Measurements from ENCODE around the gene FAM156A. TPM values are rescaled to one million over a fixed set of nuclear protein-coding genes. Genes with fewer than 3 reads are reported as not detected.
"Not testable (repeated sequence)": the region's sequence is repeated elsewhere in the genome, so short reads cannot be mapped to it uniquely, and the experiment has no call there.

FAM156A gene
- total RNA-seq, 6 donors from 2014 or later = 12.0 to 60.8 (median 17.6) TPM

GRCh38 chrX:52933976-52934703 is 24.2 kb downstream of the FAM156A start:
- DNase-seq = no peak
- H3K4me3 ChIP-seq = peak overlapping the region; percentile 28 to 65 (median 54)
- no peaks in the 10 kb centered on the region for H3K27me3 ChIP-seq
- no peaks in the 10 kb centered on the region for H3K9me3 ChIP-seq
- ATAC-seq (ENCODE audit: low FRiP score in 2 of 2) = no peak
- H3K27ac ChIP-seq = peak overlapping the region; percentile 90 to 97 (median 92)
- no peaks in the 10 kb centered on the region for H3K36me3 ChIP-seq
- 3 to 5% methylated on average over 27 of the region's 27 CpGs for WGBS, 2 donors
- TF ChIP-seq POLR2A (IDR thresholded peaks at IDR 0.05) (no peak), CTCF (IDR thresholded peaks at IDR 0.05) (no peak), POLR2AphosphoS5 (IDR thresholded peaks at IDR 0.05) (no peak), EP300 (IDR thresholded peaks at IDR 0.05) (no peak)
- H3K4me1 ChIP-seq = peaks cover 0 to 13% (median 4%) of the 10 kb centered on the region in 4 donors

DNA sequence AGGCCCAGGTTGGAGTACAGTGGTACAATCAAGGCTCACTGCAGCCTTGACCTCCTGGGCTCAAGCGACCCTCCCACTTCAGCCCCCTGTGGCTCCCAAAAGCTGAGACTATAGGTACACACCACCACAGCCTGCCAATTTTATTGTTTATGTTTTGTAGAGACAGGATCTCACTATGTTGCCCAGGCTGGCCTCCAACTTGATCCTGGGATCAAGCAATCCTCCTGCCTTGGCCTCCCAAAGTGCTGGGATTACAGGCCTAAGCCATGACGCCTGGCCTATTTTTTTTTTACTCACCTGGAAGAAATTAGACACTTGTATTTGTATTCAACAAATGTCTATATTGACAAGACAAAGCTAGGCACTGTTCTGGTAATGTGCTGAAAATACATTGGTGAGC is 25.1 kb downstream of the FAM156A start:
- 89 to 100% methylated on average over 2 of the region's 2 CpGs for WGBS, 2 donors

GRCh38 chrX:52930214-52930613 is 28.1 kb downstream of the FAM156A start:
- H3K27me3 ChIP-seq; ATAC-seq (ENCODE audit: low FRiP score in 2 of 2); DNase-seq; H3K27ac ChIP-seq; H3K9me3 ChIP-seq; H3K36me3 ChIP-seq; H3K4me3 ChIP-seq: not testable (repeated sequence)
- peaks cover 0 to 10% (median 4%) of the 10 kb centered on the region in 4 donors for H3K4me1 ChIP-seq
- WGBS, 2 donors = 84 to 92% methylated on average over 6 of the region's 6 CpGs

More for the DNA sequence above, 25.1 kb downstream of the FAM156A start:
- ATAC-seq (ENCODE audit: low FRiP score in 2 of 2) (no peak), DNase-seq (no peak)
- peaks cover 0 to 13% (median 4%) of the 10 kb centered on the region in 4 donors for H3K4me1 ChIP-seq
- no peaks in the 10 kb centered on the region for H3K27me3 ChIP-seq
- no peaks in the 10 kb centered on the region for H3K9me3 ChIP-seq
- no peak overlapping the region for H3K4me3 ChIP-seq
- TF ChIP-seq CTCF (IDR thresholded peaks at IDR 0.05) = no peak
- no peak overlapping the region for H3K27ac ChIP-seq
- H3K36me3 ChIP-seq = no peaks in the 10 kb centered on the region

DNA sequence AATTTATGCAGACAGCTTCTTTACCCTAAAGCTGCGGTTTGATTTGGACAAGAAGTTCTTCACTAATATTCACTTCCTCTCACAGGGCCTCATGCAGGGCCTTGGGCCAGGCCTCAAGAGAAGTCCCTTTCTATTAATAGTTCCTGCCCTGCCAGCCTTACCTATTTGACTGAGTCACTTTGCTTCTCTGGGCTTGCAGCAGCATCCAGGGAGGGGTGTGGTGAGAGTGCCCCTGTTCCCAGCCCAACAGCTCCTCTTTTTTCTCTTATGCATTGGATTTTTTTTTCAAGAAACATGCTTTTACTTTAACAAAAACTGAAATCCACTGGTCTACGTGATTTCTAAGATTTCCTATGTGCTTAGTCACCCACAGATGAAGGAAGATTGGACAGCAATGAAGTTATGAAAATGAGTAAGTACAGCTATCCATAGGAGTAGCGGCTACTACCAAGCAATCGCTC is 34.5 kb downstream of the FAM156A start:
- ATAC-seq (ENCODE audit: low FRiP score in 2 of 2) (no peak), DNase-seq (peak in 1 of 2 donors; percentile 64)
- peak overlapping the region in 3 of 4 donors; percentile 30 to 71 (median 40) for H3K27ac ChIP-seq

GRCh38 chrX:52914704-52915103 is 43.6 kb downstream of the FAM156A start:
- not testable (repeated sequence) for ATAC-seq (ENCODE audit: low FRiP score in 2 of 2); H3K27me3 ChIP-seq; H3K4me3 ChIP-seq; H3K27ac ChIP-seq; H3K9me3 ChIP-seq; DNase-seq; H3K4me1 ChIP-seq; H3K36me3 ChIP-seq
- WGBS, 2 donors = no CpG with 5 or more reads among the region's 3 CpGs

More for the DNA sequence above, 34.5 kb downstream of the FAM156A start:
- H3K27me3 ChIP-seq = no peaks in the 10 kb centered on the region
- H3K9me3 ChIP-seq = no peaks in the 10 kb centered on the region
- no peak overlapping the region for H3K4me3 ChIP-seq
- H3K36me3 ChIP-seq = no peaks in the 10 kb centered on the region
- TF ChIP-seq POLR2AphosphoS5 (IDR thresholded peaks at IDR 0.05) (no peak), CTCF (IDR thresholded peaks at IDR 0.05) (no peak), POLR2A (IDR thresholded peaks at IDR 0.05) (no peak), EP300 (IDR thresholded peaks at IDR 0.05) (no peak)
- 35 to 43% methylated on average over 4 of the region's 4 CpGs for WGBS, 2 donors
- H3K4me1 ChIP-seq = peaks cover 0 to 25% (median 7%) of the 10 kb centered on the region in 4 donors

DNA sequence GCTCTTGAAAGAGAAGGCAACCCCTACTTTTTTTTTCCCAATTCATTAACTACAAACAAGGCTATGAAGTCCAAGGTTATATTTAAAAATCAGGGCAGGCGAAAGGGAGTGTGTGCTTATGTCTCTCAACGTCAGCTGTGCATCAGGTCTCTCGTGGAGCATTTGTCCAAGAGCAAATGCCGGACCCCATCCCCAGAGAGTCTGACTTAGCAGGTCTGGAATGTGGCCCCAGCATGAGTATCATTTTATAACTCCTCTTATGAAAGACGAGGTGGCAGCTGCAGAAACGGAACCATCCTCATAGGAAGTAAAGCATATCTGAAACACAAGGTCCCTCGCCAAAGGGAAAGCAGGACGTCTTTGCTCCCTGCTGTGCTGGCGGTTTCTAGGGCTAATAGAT is 44.6 kb downstream of the FAM156A start:
- not testable (repeated sequence) for H3K4me1 ChIP-seq; H3K9me3 ChIP-seq; ATAC-seq (ENCODE audit: low FRiP score in 2 of 2); H3K4me3 ChIP-seq; H3K27me3 ChIP-seq; H3K27ac ChIP-seq; DNase-seq; H3K36me3 ChIP-seq
- no CpG with 5 or more reads among the region's 9 CpGs for WGBS, 2 donors

DNA sequence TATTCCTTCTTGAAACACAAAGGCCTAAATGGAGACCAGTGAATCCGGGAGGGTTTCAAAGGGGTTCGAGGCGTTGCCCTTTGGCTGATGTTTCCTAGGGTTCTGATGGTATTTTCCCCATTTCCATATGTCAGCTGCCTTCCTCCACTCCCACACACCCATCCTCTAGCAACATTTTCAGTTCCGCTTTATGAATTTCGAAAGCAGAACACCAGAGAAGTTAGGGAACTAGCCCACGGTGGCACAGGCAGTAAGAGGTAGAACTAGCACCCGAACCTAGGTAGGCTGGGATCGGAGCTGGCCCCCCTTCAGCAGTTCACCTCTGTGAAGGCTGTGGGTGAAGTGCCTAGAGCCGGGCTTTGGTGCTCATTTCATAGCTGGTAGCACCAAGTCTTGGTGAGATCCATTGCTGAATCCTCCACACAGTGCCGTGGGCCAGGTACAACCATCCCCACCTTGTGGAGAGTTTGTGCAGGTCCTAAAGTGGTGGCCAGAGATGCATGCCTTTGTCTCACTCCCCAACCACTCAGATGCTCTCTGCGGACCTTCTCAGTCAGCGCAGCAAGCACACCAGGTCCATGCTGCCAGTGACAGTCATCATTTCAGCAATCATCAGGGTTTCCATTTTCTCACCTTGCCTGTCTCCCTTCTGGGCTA is 48.9 kb downstream of the FAM156A start:
- H3K36me3 ChIP-seq, H3K27me3 ChIP-seq, H3K9me3 ChIP-seq, H3K4me3 ChIP-seq, DNase-seq, H3K27ac ChIP-seq, H3K4me1 ChIP-seq: not testable (repeated sequence)
- peak in 1 of 2 donors; percentile 55 for ATAC-seq (ENCODE audit: low FRiP score in 2 of 2)
- WGBS, 2 donors = no CpG with 5 or more reads among the region's 12 CpGs

GRCh38 chrX:52907900-52908299 is 50.4 kb downstream of the FAM156A start:
- not testable (repeated sequence) for H3K27me3 ChIP-seq; ATAC-seq (ENCODE audit: low FRiP score in 2 of 2); H3K4me3 ChIP-seq; DNase-seq; H3K27ac ChIP-seq; H3K9me3 ChIP-seq; H3K4me1 ChIP-seq; H3K36me3 ChIP-seq
- no CpG with 5 or more reads among the region's 17 CpGs for WGBS, 2 donors

DNA sequence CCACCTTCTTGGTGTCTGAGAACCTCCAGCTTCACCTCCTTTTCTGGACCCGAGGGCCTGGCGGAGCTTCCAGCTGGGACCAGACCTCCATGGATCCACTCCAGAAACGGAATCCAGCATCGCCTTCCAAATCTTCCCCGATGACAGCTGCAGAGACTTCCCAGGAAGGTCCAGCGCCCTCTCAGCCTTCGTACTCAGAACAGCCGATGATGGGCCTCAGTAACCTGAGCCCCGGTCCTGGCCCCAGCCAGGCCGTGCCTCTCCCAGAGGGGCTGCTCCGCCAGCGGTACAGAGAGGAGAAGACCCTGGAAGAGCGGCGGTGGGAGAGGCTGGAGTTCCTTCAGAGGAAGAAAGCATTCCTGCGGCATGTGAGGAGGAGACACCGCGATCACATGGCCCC is 51.2 kb downstream of the FAM156A start:
- no CpG with 5 or more reads among the region's 17 CpGs for WGBS, 2 donors
- DNase-seq; H3K27me3 ChIP-seq; ATAC-seq (ENCODE audit: low FRiP score in 2 of 2); H3K36me3 ChIP-seq; H3K4me3 ChIP-seq; H3K27ac ChIP-seq; H3K4me1 ChIP-seq; H3K9me3 ChIP-seq: not testable (repeated sequence)
